Testis (tissue), 3 donors: Measurements from ENCODE around the gene PRKCZ. TPM values are rescaled to one million over a fixed set of nuclear protein-coding genes. Genes with fewer than 3 reads are reported as not detected.

Source experiments
- DNase-seq: peaks from one replicate; pipeline ENCODE4 v3.0.0-alpha.2; 2019
- H3K27ac ChIP-seq, 2 donors: fragments of 200-600 bp; sonication (generic); one replicate each; pipeline ENCODE4 v1.5.1; 2019
- H3K27me3 ChIP-seq: fragments of 200-600 bp; sonication (generic); one replicate; pipeline ENCODE4 v1.5.1; 2019
- H3K36me3 ChIP-seq: fragments of 200-600 bp; sonication (generic); one replicate; pipeline ENCODE4 v1.5.1; 2017; ENCODE audit warnings: low read depth; ENCODE audit errors: missing control alignments
- H3K4me1 ChIP-seq: fragments of 200-600 bp; sonication (generic); one replicate; pipeline ENCODE4 v1.5.1; 2019
- H3K4me3 ChIP-seq, 2 donors: fragments of 200-600 bp; sonication (generic); one replicate each; pipeline ENCODE4 v1.5.1; 2017 to 2019
- H3K9me3 ChIP-seq: fragments of 200-600 bp; sonication (generic); one replicate; pipeline ENCODE4 v1.5.1; 2017
- CTCF ChIP-seq, 3 experiments: fragments of 450-650 bp in 2 of 3; fragments of 200-600 bp in 1 of 3; sonication (generic) in 1 of 3; IDR thresholded peaks; one replicate each; pipeline ENCODE4 v1.5.1; 2016 to 2019; ENCODE audit warnings: antibody characterized with exemption in 3 of 3, mild to moderate bottlenecking in 2 of 3, moderate library complexity in 1 of 3
- POLR2A ChIP-seq: fragments of 450-650 bp; IDR thresholded peaks from one replicate; pipeline ENCODE4 v1.6.1; 2017; ENCODE audit warnings: antibody characterized with exemption, mild to moderate bottlenecking, moderate library complexity
- WGBS, 2 donors: methylation state at CpG; one replicate each; pipeline ENCODE4 v1.1.5; 2018; 5-methylcytosine and 5-hydroxymethylcytosine counted together
- intact Hi-C: fragments of 100-400 bp; cut with DNase I; formaldehyde crosslinking; loops from one replicate; pipeline ENCODE4 v1.15.1; 2023; ENCODE audit warnings: low total_unique reads
- polyA plus RNA-seq: library from polyadenylated mRNA; stranded (reverse); fragments of 350-450 nt; fragmentation: Illumina TruSeq; extraction: RNeasy Lipid Tissue Mini Kit (QIAGEN cat#74804); gene quantifications from one replicate; pipeline ENCODE4 v1.2.3, GENCODE V29; 2014; ENCODE audit warnings: low read depth, low replicate concordance; ENCODE audit not compliant: insufficient read depth
- total RNA-seq, 2 donors: library from RNA; depleted of rRNA; stranded (reverse); fragments of >200 nt; gene quantifications; one replicate each; pipeline ENCODE4 v1.2.3, GENCODE V29; 2016

PRKCZ gene
- total and polyA plus RNA-seq, 3 donors from 2014 or later, result 86.4 to 142 (median 123) TPM

GRCh38 chr1:2192031-2192995, 142.1 kb downstream of the PRKCZ start:
- H3K27ac ChIP-seq, result peak overlapping the region; percentile 49 to 93
- intact Hi-C loops, result no loop called here
- 66 to 68% methylated on average over 30 of the region's 30 CpGs for WGBS, 2 donors
- peak; percentile 64 for DNase-seq
- H3K4me1 ChIP-seq, result peaks cover 43% of the 10 kb centered on the region
- H3K27me3 ChIP-seq, result no peaks in the 10 kb centered on the region
- H3K9me3 ChIP-seq, result no peaks in the 10 kb centered on the region
- no peaks in the 10 kb centered on the region for H3K36me3 ChIP-seq
- TF ChIP-seq CTCF (IDR thresholded peaks at IDR 0.05) (no peak), POLR2A (no peak)
- no peak overlapping the region for H3K4me3 ChIP-seq

- intact Hi-C loops, result no loop called here
- DNase-seq, result no peak
- H3K4me3 ChIP-seq, result peak overlapping the region; percentile 66 to 71
- peak overlapping the region; percentile 63 to 93 for H3K27ac ChIP-seq
- H3K36me3 ChIP-seq, result no peaks in the 10 kb centered on the region
- peaks cover 43% of the 10 kb centered on the region for H3K4me1 ChIP-seq
- H3K9me3 ChIP-seq, result no peaks in the 10 kb centered on the region
- H3K27me3 ChIP-seq, result no peaks in the 10 kb centered on the region
- WGBS, 2 donors, result 33 to 47% methylated on average over 23 to 43 of the region's 44 CpGs
- no peak for TF ChIP-seq POLR2A
Observed at GRCh38 chr1:2193514-2194281, 143.5 kb downstream of the PRKCZ start.

GRCh38 chr1:2194319-2194897, 144.2 kb downstream of the PRKCZ start, which contains the start of gene FAAP20:
FAAP20 (minus strand) TSS chr1:2194772; CDS start chr1:2194749, 23 bp downstream.
- intact Hi-C loops, result no loop called here

GRCh38 chr1:2194898-2195673, 144.9 kb downstream of the PRKCZ start:
- peak overlapping the region; percentile 66 to 71 for H3K4me3 ChIP-seq
- no peaks in the 10 kb centered on the region for H3K36me3 ChIP-seq
- peaks cover 46% of the 10 kb centered on the region for H3K4me1 ChIP-seq
- no peaks in the 10 kb centered on the region for H3K9me3 ChIP-seq
- intact Hi-C loops, result loop anchor here (5.0 kb wide), 1 partner anchor 187 kb away; no protein-coding TSS in a partner anchor
- peak overlapping the region; percentile 92 to 93 for H3K27ac ChIP-seq
- no peaks in the 10 kb centered on the region for H3K27me3 ChIP-seq
- peak; percentile 89 for DNase-seq
- TF ChIP-seq POLR2A (no peak), CTCF (IDR thresholded peaks at IDR 0.05) (peak; percentile 82 to 90 (median 82))
- WGBS, 2 donors, result 0 to 3% methylated on average over 8 to 29 of the region's 35 CpGs

More at GRCh38 chr1:2194319-2194897, 144.2 kb downstream of the PRKCZ start, which contains the start of gene FAAP20:
- Histone ChIP-seq H3K36me3 (no peaks in the 10 kb centered on the region), H3K27ac (peak within 1 kb of the TSS; percentile 92 to 93), H3K9me3 (no peaks in the 10 kb centered on the region), H3K4me3 (peak within 1 kb of the TSS; percentile 66 to 71), H3K27me3 (no peaks in the 10 kb centered on the region), H3K4me1 (peaks cover 48% of the 10 kb centered on the region)
- DNase-seq, result peak; percentile 65
- no peak for TF ChIP-seq POLR2A
- TF ChIP-seq CTCF (IDR thresholded peaks at IDR 0.05), result no peak
- 2 to 8% methylated on average over 12 to 42 of the region's 63 CpGs for WGBS, 2 donors
